Superior temporal gyrus (tissue), 1 donor: Measurements from ENCODE around the gene PIAS1.
A peak's percentile ranks its signal among the peaks of the same experiment; 100 is the strongest.
"Not testable (repeated sequence)": the region's sequence is repeated elsewhere in the genome, so short reads cannot be mapped to it uniquely, and the experiment has no call there.

ENCODE experiments used
- DNase-seq: peaks from one replicate; pipeline ENCODE4 v3.0.0-alpha.2; 2016; ENCODE audit errors: extremely low spot score

Gene PIAS1

DNA sequence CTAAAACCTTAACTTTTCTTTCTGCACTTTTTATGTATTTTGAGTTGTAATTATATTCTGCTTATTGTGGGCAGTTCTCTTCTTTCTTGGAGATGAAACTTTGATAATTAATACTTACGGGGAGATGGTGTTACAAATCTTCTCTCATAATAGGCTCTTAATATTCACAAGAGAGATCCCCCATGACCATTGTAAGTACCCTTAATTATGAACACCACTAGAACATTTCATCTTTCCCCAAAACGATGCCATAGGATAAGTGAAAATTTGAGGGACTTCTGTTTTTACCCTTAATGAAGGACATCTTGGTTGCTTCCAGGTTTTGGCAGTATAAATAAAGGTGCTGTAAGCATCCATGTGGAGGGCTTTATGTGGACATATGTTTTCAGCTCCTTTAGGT is 60.7 kb downstream of the PIAS1 start:
- DNase-seq: no peak

DNA sequence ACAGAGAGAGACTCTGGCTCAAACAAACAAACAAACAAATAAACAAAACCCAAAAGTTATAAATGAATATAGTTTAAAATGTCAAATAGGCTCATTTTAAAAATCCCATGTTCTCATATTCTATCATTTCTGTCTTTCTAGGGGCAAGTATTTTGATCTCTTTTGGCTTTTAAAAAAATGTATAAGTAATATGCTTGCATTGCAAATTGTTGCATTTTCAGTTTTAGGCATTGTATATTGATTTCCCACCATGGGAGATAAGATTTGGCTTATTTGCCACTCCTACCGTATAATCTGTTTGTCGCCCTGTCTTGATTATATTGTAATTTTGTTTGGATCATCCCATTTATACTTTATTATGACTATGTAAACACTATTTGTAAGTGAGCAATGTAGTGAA is 70.6 kb downstream of the PIAS1 start:
- no peak for DNase-seq

GRCh38 chr15:68126396-68126795 is 72.3 kb downstream of the PIAS1 start:
- no peak for DNase-seq

- DNase-seq: no peak
Measured at GRCh38 chr15:68129072-68129471, 75.0 kb downstream of the PIAS1 start.

- DNase-seq: no peak
Measured at GRCh38 chr15:68130851-68131250, 76.7 kb downstream of the PIAS1 start.

DNA sequence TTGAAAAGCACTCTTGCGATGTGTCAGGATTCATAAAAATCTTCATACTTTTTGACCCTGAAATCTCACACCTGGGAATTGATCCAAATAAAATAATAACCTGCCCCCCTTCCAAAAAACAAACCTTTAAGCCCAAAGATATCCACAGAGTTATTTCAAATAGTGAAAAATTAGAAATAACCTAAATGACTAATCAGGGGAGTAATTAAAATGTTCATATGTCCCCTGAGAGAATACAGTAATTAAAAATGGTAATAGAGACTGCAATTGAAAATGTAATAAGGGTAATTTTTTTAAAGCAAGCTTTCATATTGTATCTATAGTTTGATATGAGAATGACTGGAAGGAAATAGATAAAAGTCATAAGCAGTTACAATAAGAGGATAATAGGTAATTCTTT is 83.0 kb downstream of the PIAS1 start:
- DNase-seq: no peak

GRCh38 chr15:68143129-68143528 is 89.0 kb downstream of the PIAS1 start:
- DNase-seq: no peak

- no peak for DNase-seq
Measured at GRCh38 chr15:68143785-68144184, 89.7 kb downstream of the PIAS1 start.

DNA sequence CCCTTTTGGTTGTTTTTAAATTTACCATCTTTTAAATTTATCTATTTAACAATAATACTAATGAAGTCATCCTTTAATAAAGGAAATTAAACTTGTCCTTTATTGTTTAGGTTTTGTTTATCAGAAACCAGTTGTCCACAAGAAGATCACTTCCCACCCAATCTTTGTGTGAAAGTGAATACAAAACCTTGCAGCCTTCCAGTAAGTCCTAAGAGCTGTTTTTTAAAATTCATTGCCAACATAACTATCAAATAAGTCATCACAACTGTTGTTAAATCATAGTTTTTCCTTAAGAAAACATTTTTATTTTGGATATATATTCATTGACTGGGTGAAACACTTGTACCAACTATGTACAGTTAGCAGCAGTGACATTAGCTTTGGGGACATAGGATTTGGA is 91.6 kb downstream of the PIAS1 start:
- DNase-seq: no peak

- DNase-seq: no peak
Measured at GRCh38 chr15:68148039-68148438, 93.9 kb downstream of the PIAS1 start.

DNA sequence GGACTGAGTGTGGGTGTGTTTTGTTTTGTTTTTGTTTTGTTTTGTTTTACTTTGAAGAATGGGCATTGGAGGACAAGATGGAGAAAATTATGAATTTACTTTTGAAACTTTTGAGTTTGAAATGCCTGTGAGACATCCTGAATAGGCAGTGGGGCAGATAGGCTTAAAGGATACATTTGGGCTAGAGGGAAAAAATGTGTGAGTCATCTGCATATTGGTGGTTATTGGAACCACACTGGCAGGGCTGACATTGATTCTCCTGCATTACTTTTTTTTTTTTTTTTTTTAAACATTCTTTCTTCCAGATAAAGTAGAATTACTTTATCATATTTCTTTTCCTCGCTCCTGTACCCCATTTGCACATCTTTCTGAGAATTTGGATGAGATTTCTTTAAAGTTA is 94.9 kb downstream of the PIAS1 start:
- DNase-seq: no peak

GRCh38 chr15:68150187-68150586 is 96.1 kb downstream of the PIAS1 start:
- DNase-seq: no peak

GRCh38 chr15:68151277-68151676 is 97.2 kb downstream of the PIAS1 start:
- DNase-seq: no peak

DNA sequence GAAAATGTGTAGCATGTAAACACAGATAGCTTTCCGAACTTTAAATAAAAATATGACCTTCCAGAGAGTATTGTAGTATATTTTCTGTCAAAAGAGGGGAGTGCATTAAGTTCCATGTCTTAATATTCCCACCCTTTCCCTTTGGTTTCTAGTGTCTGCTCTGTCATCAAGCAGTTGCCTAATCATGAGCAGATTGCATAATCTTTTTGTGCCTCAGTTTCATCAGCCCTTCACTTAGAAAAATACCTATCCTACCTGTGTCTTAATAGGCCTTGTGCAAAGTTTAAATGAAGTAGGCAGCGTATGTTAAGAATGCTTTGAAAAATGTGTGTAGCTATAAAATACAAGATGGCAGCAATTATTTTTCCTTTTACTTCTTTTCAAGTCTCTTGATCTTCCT is 98.2 kb downstream of the PIAS1 start:
- DNase-seq: no peak

- peak; percentile 80 for DNase-seq
Measured at GRCh38 chr15:68154923-68155559, 100.9 kb downstream of the PIAS1 start.

DNA sequence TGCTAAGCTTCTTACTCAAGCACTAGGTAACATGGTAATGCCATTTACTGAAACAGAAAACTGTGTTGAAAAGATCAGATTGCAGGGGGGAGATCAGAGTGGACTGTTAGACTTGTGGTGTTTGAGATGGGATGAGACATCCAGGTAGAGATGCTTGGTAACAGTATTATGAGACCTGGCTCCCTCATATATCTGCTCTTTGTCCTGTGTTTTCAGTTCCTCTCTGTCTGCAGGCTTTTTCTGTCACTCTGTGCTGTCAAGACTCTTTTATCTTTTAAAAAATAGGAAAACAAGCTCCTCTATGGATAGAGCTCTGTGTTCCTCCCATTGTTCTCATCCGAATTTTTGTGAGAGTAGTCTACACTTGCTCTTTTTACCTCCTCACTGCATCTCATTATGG is 103.0 kb downstream of the PIAS1 start:
- DNase-seq: no peak

GRCh38 chr15:68158046-68158628 is 104.0 kb downstream of the PIAS1 start:
- no peak for DNase-seq

- DNase-seq: no peak
Measured at GRCh38 chr15:68163191-68163590, 109.1 kb downstream of the PIAS1 start.

DNA sequence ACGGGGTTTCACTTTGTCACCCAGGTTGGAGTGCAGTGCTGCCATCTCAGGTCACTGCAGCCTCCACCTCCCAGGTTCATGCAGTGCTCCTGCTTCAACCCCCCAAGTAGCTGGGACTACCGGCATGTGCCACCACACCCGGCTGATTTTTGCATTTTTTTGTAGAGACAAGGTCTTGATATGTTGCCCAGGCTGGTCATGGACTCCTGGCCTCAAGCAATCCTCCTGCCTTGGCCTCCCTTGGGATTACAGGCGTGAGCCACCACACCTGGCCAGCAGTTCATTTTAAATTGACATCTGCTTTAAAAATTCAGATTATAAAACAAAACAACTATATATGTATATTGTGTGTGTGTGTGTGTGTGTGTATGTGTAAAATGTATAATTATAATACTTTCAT is 112.7 kb downstream of the PIAS1 start:
- no peak for DNase-seq

DNA sequence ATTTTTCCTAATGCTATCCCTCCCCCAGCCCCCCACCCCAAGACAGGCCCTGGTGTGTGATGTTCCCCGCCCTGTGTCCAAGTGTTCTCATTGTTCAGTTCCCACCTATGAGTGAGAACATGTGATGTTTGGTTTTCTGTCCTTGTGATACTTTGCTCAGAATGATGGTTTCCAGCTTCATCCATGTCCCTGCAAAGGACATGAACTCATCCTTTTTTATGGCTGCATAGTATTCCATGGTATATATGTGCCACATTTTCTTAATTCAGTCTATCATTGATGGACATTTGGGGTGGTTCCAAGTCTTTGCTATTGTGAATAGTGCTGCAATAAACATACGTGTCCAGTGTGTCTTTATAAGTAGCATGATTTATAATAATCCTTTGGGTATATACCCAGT is 117.9 kb downstream of the PIAS1 start:
- not testable (repeated sequence) for DNase-seq

- no peak for DNase-seq
Measured at GRCh38 chr15:68173119-68173518, 119.0 kb downstream of the PIAS1 start.

DNA sequence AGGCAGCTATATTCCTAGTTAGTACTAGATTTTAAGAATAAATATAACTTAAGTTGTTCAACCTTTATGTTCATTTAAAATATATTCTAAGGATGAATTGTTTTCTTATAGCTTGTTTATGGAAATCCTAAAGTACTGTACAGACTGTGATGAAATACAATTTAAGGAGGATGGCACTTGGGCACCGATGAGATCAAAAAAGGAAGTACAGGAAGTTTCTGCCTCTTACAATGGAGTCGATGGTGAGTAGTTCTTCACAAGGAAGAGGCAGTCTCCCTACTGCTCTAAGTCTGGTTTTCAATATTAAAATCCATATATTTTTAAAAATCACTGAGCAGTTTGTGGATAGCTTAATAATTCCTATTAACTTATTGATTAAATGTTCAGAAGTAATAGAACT is 121.4 kb downstream of the PIAS1 start:
- DNase-seq: no peak

DNA sequence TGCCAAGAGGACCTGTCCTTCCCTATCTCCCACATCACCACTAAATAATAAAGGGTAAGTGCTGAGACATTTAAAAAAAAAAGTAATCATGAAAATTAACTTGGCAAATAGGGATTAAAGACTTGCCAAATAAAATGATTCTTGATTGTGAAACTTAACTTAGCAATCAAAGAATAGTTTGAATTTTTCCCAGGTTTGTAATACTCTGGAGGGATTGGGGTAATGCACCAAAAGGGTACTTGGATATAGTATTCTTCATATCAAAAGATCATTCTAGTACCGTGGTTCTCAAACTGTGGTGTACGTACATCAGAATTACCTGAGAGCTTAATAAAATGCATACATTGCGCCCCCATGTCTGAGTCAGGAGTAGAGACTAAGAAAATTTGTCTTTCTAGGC is 122.5 kb downstream of the PIAS1 start:
- DNase-seq: no peak

DNA sequence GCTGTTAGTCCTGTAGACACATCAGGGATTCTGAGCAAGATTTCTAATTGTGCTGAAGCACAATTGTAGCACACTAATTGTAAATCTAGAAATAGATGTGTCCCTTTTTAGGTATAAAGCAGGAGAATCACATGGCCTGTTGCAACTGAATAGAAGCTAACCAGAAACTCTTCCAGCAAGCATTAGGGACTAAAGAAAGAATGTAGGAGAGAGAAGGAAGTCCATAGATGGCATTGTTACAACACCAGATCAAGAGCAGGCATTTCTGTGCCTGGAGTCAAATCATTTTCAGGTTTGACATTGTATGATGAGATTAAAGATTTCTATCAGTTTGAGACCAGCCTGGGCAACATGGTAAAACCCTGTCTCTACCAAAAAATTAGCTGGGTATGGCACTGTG is 123.6 kb downstream of the PIAS1 start:
- peak; percentile 25 for DNase-seq
